Sigmoid colon (tissue), 7 donors: ENCODE data around the gene HLA-DMB. TPM values are rescaled to one million over a fixed set of nuclear protein-coding genes. Genes with fewer than 3 reads are reported as not detected.

ENCODE experiments used
- DNase-seq: peaks from one replicate; pipeline ENCODE4 v3.0.0-alpha.2; 2019
- H3K27ac ChIP-seq, 4 donors: fragments of 200-600 bp; sonication (generic); one replicate each; pipeline ENCODE4 v1.5.1; 2016 to 2019; ENCODE audit warnings: mild to moderate bottlenecking in 1 of 4
- H3K27me3 ChIP-seq, 3 donors: fragments of 200-600 bp; sonication (generic); one replicate each; pipeline ENCODE4 v1.5.1; 2019; ENCODE audit warnings: mild to moderate bottlenecking in 1 of 3
- H3K36me3 ChIP-seq, 4 donors: fragments of 200-600 bp; sonication (generic); one replicate each; pipeline ENCODE4 v1.5.1; 2016 to 2019
- H3K4me1 ChIP-seq, 4 donors: fragments of 200-600 bp; sonication (generic); one replicate each; pipeline ENCODE4 v1.5.1; 2017 to 2019
- H3K4me3 ChIP-seq, 4 donors: fragments of 200-600 bp; sonication (generic); one replicate each; pipeline ENCODE4 v1.5.1; 2017 to 2019; ENCODE audit warnings: mild to moderate bottlenecking in 2 of 4, moderate library complexity in 1 of 4
- H3K9me3 ChIP-seq, 4 donors: fragments of 200-600 bp in 3 of 4; sonication (generic) in 3 of 4; one replicate each; pipeline versions ENCODE4 v1.5.1 to v1.6.1; 2013 to 2019
- CTCF ChIP-seq, 4 experiments: fragments of 450-650 bp in 3 of 4; fragments of 200-600 bp in 1 of 4; IDR thresholded peaks; one replicate each; pipeline ENCODE4 v1.5.1; 2016 to 2019; ENCODE audit warnings: antibody characterized with exemption in 4 of 4, mild to moderate bottlenecking in 3 of 4, moderate library complexity in 2 of 4
- EP300 ChIP-seq, 4 donors: sonication (generic); formaldehyde crosslinking; IDR thresholded peaks; one replicate each; pipeline ENCODE4 v1.6.1; 2017; ENCODE audit warnings: antibody characterized with exemption in 4 of 4
- POLR2A ChIP-seq, 2 donors: fragments of 450-650 bp; IDR thresholded peaks; one replicate each; pipeline ENCODE4 v1.6.1; 2016; ENCODE audit warnings: antibody characterized with exemption in 2 of 2, mild to moderate bottlenecking in 2 of 2, moderate library complexity in 2 of 2
- POLR2AphosphoS5 ChIP-seq, 4 donors: sonication (generic); formaldehyde crosslinking; IDR thresholded peaks; one replicate each; pipeline ENCODE4 v1.6.1; 2017; ENCODE audit warnings: antibody characterized with exemption in 4 of 4
- WGBS, 2 donors: extraction: QIAGEN DNeasy Blood & Tissue Kit; methylation state at CpG; one replicate each; pipeline ENCODE4 v1.1.7; 2013; 5-methylcytosine and 5-hydroxymethylcytosine counted together
- intact Hi-C: fragments of 100-400 bp; cut with DNase I; formaldehyde crosslinking; loops from one replicate; pipeline ENCODE4 v1.15.1; 2023
- polyA plus RNA-seq, 3 donors: library from polyadenylated mRNA; stranded (reverse); fragments of 200-250 nt; gene quantifications; one replicate each; pipeline ENCODE4 v1.2.3, GENCODE V29; 2013
- total RNA-seq, 4 donors: library from RNA; depleted of rRNA; stranded (reverse); fragments of >200 nt; gene quantifications; one replicate each; pipeline ENCODE4 v1.1.0, GENCODE V29; 2016
- donor health status: healthy with polysubstance abuse.
- donor health status: Bipolar disorder and iron deficiency.
- donor health status: healthy.

HLA-DMB gene
- 10 to 100 TPM; 10.2 to 25.3 (median 11.5) TPM for total RNA-seq
- 100 to 1,000 TPM in 1 of 3 donors, 10 to 100 TPM in 2; 13.2 to 108 (median 90.5) TPM for polyA plus RNA-seq

GRCh38 chr6:32940656-32941213 is at the start of gene HLA-DMB:
TSS of gene HLA-DMB (minus strand) at chr6:32941028. CDS start at chr6:32940807, 221 bp downstream.
- WGBS, 2 donors = 5 to 14% methylated on average over 9 of the region's 9 CpGs
- peaks cover 0 to 6% (median 3%) of the 10 kb centered on the region in 4 donors for H3K4me1 ChIP-seq
- no peak for DNase-seq
- H3K27me3 ChIP-seq = no peaks in the 10 kb centered on the region
- intact Hi-C loops = no loop called here
- peak within 1 kb of the TSS; percentile 13 to 41 (median 37) for H3K4me3 ChIP-seq
- TF ChIP-seq EP300 (IDR thresholded peaks at IDR 0.05) (no peak), POLR2AphosphoS5 (IDR thresholded peaks at IDR 0.05) (peak in 3 of 4 donors; percentile 21 to 64 (median 53)), POLR2A (IDR thresholded peaks at IDR 0.05) (peak in 1 of 2 donors; percentile 19), CTCF (IDR thresholded peaks at IDR 0.05) (no peak)
- peak within 1 kb of the TSS; percentile 53 to 66 (median 56) for H3K27ac ChIP-seq
- no peaks in the 10 kb centered on the region for H3K9me3 ChIP-seq
- H3K36me3 ChIP-seq = no peaks in the 10 kb centered on the region

- Histone ChIP-seq H3K4me1 (peaks cover 0 to 5% (median 0%) of the 10 kb centered on the region in 4 donors), H3K27ac (no peak overlapping the region), H3K4me3 (no peak overlapping the region), H3K27me3 (no peaks in the 10 kb centered on the region), H3K9me3 (no peaks in the 10 kb centered on the region), H3K36me3 (no peaks in the 10 kb centered on the region)
- intact Hi-C loops = no loop called here
- no peak for DNase-seq
- TF ChIP-seq EP300 (IDR thresholded peaks at IDR 0.05) (no peak), POLR2AphosphoS5 (IDR thresholded peaks at IDR 0.05) (no peak), CTCF (IDR thresholded peaks at IDR 0.05) (no peak), POLR2A (IDR thresholded peaks at IDR 0.05) (no peak)
- WGBS, 2 donors = 92 to 95% methylated on average over 1 of the region's 1 CpG
Measured at GRCh38 chr6:32989368-32989767, 48.5 kb upstream of the HLA-DMB start.

- H3K27me3 ChIP-seq = no peaks in the 10 kb centered on the region
- peak overlapping the region in 2 of 4 donors; percentile 30 to 75 for H3K27ac ChIP-seq
- no peaks in the 10 kb centered on the region for H3K9me3 ChIP-seq
- intact Hi-C loops = loop anchor here (1.0 to 2.0 kb wide), 2 partner anchors 52 to 100 kb away; no protein-coding TSS in a partner anchor
- peaks cover 11 to 23% (median 20%) of the 10 kb centered on the region in 4 donors for H3K36me3 ChIP-seq
- WGBS, 2 donors = 9 to 13% methylated on average over 9 of the region's 9 CpGs
- no peak overlapping the region for H3K4me3 ChIP-seq
- H3K4me1 ChIP-seq = peaks cover 0 to 41% (median 18%) of the 10 kb centered on the region in 4 donors
- peak in 3 of 4 donors; percentile 10 to 27 (median 25) for TF ChIP-seq POLR2AphosphoS5 (IDR thresholded peaks at IDR 0.05)
- TF ChIP-seq CTCF (IDR thresholded peaks at IDR 0.05) = peak; percentile 79 to 90 (median 86)
- no peak for TF ChIP-seq EP300 (IDR thresholded peaks at IDR 0.05)
- DNase-seq = peak; percentile 93
Measured at GRCh38 chr6:32984622-32985389, 44.0 kb upstream of the HLA-DMB start.

GRCh38 chr6:32983964-32984621 is 43.3 kb upstream of the HLA-DMB start:
- 40 to 54% methylated on average over 3 of the region's 3 CpGs for WGBS, 2 donors
- no peaks in the 10 kb centered on the region for H3K9me3 ChIP-seq
- H3K27ac ChIP-seq = peak overlapping the region in 2 of 4 donors; percentile 75
- TF ChIP-seq EP300 (IDR thresholded peaks at IDR 0.05) (no peak), POLR2AphosphoS5 (IDR thresholded peaks at IDR 0.05) (no peak), CTCF (IDR thresholded peaks at IDR 0.05) (no peak), POLR2A (IDR thresholded peaks at IDR 0.05) (no peak)
- H3K27me3 ChIP-seq = no peaks in the 10 kb centered on the region
- H3K36me3 ChIP-seq = peaks cover 18 to 30% (median 27%) of the 10 kb centered on the region in 4 donors
- no peak for DNase-seq
- H3K4me3 ChIP-seq = no peak overlapping the region
- intact Hi-C loops = loop anchor here (1.0 to 2.0 kb wide), 2 partner anchors 51 to 99 kb away; no protein-coding TSS in a partner anchor
- peaks cover 0 to 44% (median 24%) of the 10 kb centered on the region in 4 donors for H3K4me1 ChIP-seq
